ENCODE results near the gene CIAO2B.

CIAO2B gene

GRCh38 chr16:66919569-66920298 lies 14.5 kb downstream of the CIAO2B start:
- no peak for DNase-seq

- no peak for DNase-seq
These were observed 15.2 kb downstream of the CIAO2B start, which contains the start of gene CDH16 for GRCh38 chr16:66918803-66919568. TSS of gene CDH16 (minus strand) at chr16:66918885. CDS start at chr16:66918065, 820 bp downstream.

GRCh38 chr16:66918355-66918754 lies 15.8 kb downstream of the CIAO2B start:
- no peak for DNase-seq

- DNase-seq: no peak
These were observed 16.5 kb downstream of the CIAO2B start for GRCh38 chr16:66917741-66918140.

GRCh38 chr16:66916518-66916917 lies 17.7 kb downstream of the CIAO2B start:
- no peak for DNase-seq

GRCh38 chr16:66915041-66915440 lies 19.2 kb downstream of the CIAO2B start:
- no peak for DNase-seq

GRCh38 chr16:66914541-66914940 lies 19.7 kb downstream of the CIAO2B start:
- DNase-seq: no peak

GRCh38 chr16:66913711-66914110 lies 20.5 kb downstream of the CIAO2B start:
- no peak for DNase-seq

- no peak for DNase-seq
These were observed 21.1 kb downstream of the CIAO2B start for GRCh38 chr16:66913081-66913480.

GRCh38 chr16:66911801-66912200 lies 22.4 kb downstream of the CIAO2B start:
- no peak for DNase-seq

- DNase-seq: no peak
These were observed 23.1 kb downstream of the CIAO2B start for GRCh38 chr16:66911112-66911511.

- no peak for DNase-seq
These were observed 23.8 kb downstream of the CIAO2B start for GRCh38 chr16:66910175-66910940.

- DNase-seq: no peak
These were observed 25.2 kb downstream of the CIAO2B start for GRCh38 chr16:66908762-66909559.

GRCh38 chr16:66908116-66908515 lies 26.1 kb downstream of the CIAO2B start:
- no peak for DNase-seq

- no peak for DNase-seq
These were observed 27.0 kb downstream of the CIAO2B start for GRCh38 chr16:66906916-66907836.

GRCh38 chr16:66905633-66906539 lies 28.3 kb downstream of the CIAO2B start:
- no peak for DNase-seq

- DNase-seq: no peak
These were observed 29.2 kb downstream of the CIAO2B start for GRCh38 chr16:66904846-66905632.

GRCh38 chr16:66904428-66904845 lies 29.8 kb downstream of the CIAO2B start:
- no peak for DNase-seq

Measured in SHP77 (cell line).